ENCODE results near the gene ATP11C.

The ATP11C gene

GRCh38 chrX:139933904-139934303 is 1.1 kb upstream of the ATP11C start:
- TF ChIP-seq CTCF (IDR thresholded peaks at IDR 0.05; ENCODE audit: low read depth, low read length) = no peak
- no peak for DNase-seq (ENCODE audit: extremely low read depth, low read depth)

- TF ChIP-seq CTCF (IDR thresholded peaks at IDR 0.05; ENCODE audit: low read depth, low read length) = no peak
- peak; percentile 5 for DNase-seq (ENCODE audit: extremely low read depth, low read depth)
Measured at GRCh38 chrX:139932073-139932900, 566 bp downstream of the ATP11C start.

GRCh38 chrX:139931646-139932072 is 1.2 kb downstream of the ATP11C start:
- DNase-seq (ENCODE audit: extremely low read depth, low read depth) = no peak
- TF ChIP-seq CTCF (IDR thresholded peaks at IDR 0.05; ENCODE audit: low read depth, low read length) = no peak

- no peak for TF ChIP-seq CTCF (IDR thresholded peaks at IDR 0.05; ENCODE audit: low read depth, low read length)
Measured at GRCh38 chrX:139930916-139931645, 1.8 kb downstream of the ATP11C start.

GRCh38 chrX:139930401-139930800 is 2.5 kb downstream of the ATP11C start:
- DNase-seq (ENCODE audit: extremely low read depth, low read depth) = no peak
- TF ChIP-seq CTCF (IDR thresholded peaks at IDR 0.05; ENCODE audit: low read depth, low read length) = no peak

More at GRCh38 chrX:139930916-139931645, 1.8 kb downstream of the ATP11C start:
- no peak for DNase-seq (ENCODE audit: extremely low read depth, low read depth)

- DNase-seq (ENCODE audit: extremely low read depth, low read depth) = no peak
- TF ChIP-seq CTCF (IDR thresholded peaks at IDR 0.05; ENCODE audit: low read depth, low read length) = no peak
Measured at GRCh38 chrX:139929876-139930275, 3.0 kb downstream of the ATP11C start.

- TF ChIP-seq CTCF (IDR thresholded peaks at IDR 0.05; ENCODE audit: low read depth, low read length) = no peak
- DNase-seq (ENCODE audit: extremely low read depth, low read depth) = no peak
Measured at GRCh38 chrX:139924696-139925095, 8.2 kb downstream of the ATP11C start.
